ENCODE results near the gene ZNF385D. TPM values are rescaled to one million over a fixed set of nuclear protein-coding genes. Genes with fewer than 3 reads are reported as not detected.

ZNF385D gene
- total RNA-seq, 1 experiment from 2014 or later, result not detected

DNA sequence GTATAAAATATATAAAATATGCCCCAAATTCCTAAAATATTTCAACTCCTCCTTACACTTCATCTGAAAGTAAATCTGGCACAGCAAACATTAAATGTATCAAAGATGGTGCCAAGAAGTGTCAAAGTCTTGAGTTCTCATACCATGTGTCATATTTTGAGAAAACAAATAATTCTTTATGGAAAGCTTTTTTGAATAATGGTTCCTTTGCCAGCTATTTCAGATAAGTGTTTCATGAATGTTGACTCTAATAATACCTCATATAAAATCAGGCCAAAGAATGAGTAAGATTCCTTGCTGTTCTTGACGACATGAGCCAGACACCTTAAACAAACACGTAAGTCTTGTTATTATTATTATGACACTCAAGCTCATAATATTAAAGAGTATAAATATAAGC lies 30.3 kb upstream of the ZNF385D start:
- Histone ChIP-seq H3K4me1 (no peaks in the 10 kb centered on the region), H3K36me3 (ENCODE audit: control insufficient read depth, insufficient read depth, low read length) (no peaks in the 10 kb centered on the region), H3K9me3 (no peaks in the 10 kb centered on the region), H3K27me3 (replicated peaks; ENCODE audit: control insufficient read depth, insufficient read depth, low read length) (no peaks in the 10 kb centered on the region), H3K4me3 (ENCODE audit: low read depth, low read length) (no peak overlapping the region)
- TF ChIP-seq CTCF (IDR thresholded peaks at IDR 0.05; ENCODE audit: insufficient read depth in 1 of 2, low read depth in 1 of 2, low read length in 1 of 2, severe bottlenecking in 1 of 2, unreplicated experiment in 1 of 2), result no peak
- no peak overlapping the region for H3K27ac Mint-ChIP-seq (ENCODE audit: unreplicated experiment)
- no peaks in the 10 kb centered on the region for H3K27me3 Mint-ChIP-seq (ENCODE audit: insufficient read depth, unreplicated experiment)
- no peak for DNase-seq
- H3K36me3 Mint-ChIP-seq (ENCODE audit: insufficient read depth, unreplicated experiment), result no peaks in the 10 kb centered on the region
- H3K9me3 Mint-ChIP-seq (ENCODE audit: unreplicated experiment), result no peaks in the 10 kb centered on the region
- no peak overlapping the region for H3K4me3 Mint-ChIP-seq (ENCODE audit: unreplicated experiment)
- CTCF ChIA-PET, result no interaction called here
- no TSS peak for BruUV-seq (replicated peaks)
- POLR2A ChIA-PET, result no interaction called here
- intact Hi-C loops (cut with micrococcal nuclease; ENCODE audit: unreplicated experiment), result no loop called here
- H3K4me1 Mint-ChIP-seq (ENCODE audit: low read depth, unreplicated experiment), result no peaks in the 10 kb centered on the region

GRCh38 chr3:21779909-21780308 lies 28.9 kb upstream of the ZNF385D start:
- BruUV-seq (replicated peaks), result no TSS peak
- no peak for TF ChIP-seq CTCF (IDR thresholded peaks at IDR 0.05; ENCODE audit: insufficient read depth in 1 of 2, low read depth in 1 of 2, low read length in 1 of 2, severe bottlenecking in 1 of 2, unreplicated experiment in 1 of 2)
- H3K27me3 Mint-ChIP-seq (ENCODE audit: insufficient read depth, unreplicated experiment), result no peaks in the 10 kb centered on the region
- H3K9me3 Mint-ChIP-seq (ENCODE audit: unreplicated experiment), result no peaks in the 10 kb centered on the region
- ChIA-PET POLR2A (no interaction called here), CTCF (no interaction called here)
- Histone ChIP-seq H3K27me3 (replicated peaks; ENCODE audit: control insufficient read depth, insufficient read depth, low read length) (no peaks in the 10 kb centered on the region), H3K36me3 (ENCODE audit: control insufficient read depth, insufficient read depth, low read length) (no peaks in the 10 kb centered on the region), H3K4me1 (no peaks in the 10 kb centered on the region), H3K9me3 (no peaks in the 10 kb centered on the region), H3K4me3 (ENCODE audit: low read depth, low read length) (no peak overlapping the region)
- H3K4me3 Mint-ChIP-seq (ENCODE audit: unreplicated experiment), result no peak overlapping the region
- intact Hi-C loops (cut with micrococcal nuclease; ENCODE audit: unreplicated experiment), result no loop called here
- DNase-seq, result no peak
- H3K36me3 Mint-ChIP-seq (ENCODE audit: insufficient read depth, unreplicated experiment), result no peaks in the 10 kb centered on the region
- H3K4me1 Mint-ChIP-seq (ENCODE audit: low read depth, unreplicated experiment), result no peaks in the 10 kb centered on the region
- H3K27ac Mint-ChIP-seq (ENCODE audit: unreplicated experiment), result no peak overlapping the region

GRCh38 chr3:21778715-21779114 lies 27.7 kb upstream of the ZNF385D start:
- Mint-ChIP-seq H3K4me3 (ENCODE audit: unreplicated experiment) (no peak overlapping the region), H3K9me3 (ENCODE audit: unreplicated experiment) (no peaks in the 10 kb centered on the region), H3K4me1 (ENCODE audit: low read depth, unreplicated experiment) (no peaks in the 10 kb centered on the region), H3K27me3 (ENCODE audit: insufficient read depth, unreplicated experiment) (no peaks in the 10 kb centered on the region), H3K27ac (ENCODE audit: unreplicated experiment) (no peak overlapping the region), H3K36me3 (ENCODE audit: insufficient read depth, unreplicated experiment) (no peaks in the 10 kb centered on the region)
- CTCF ChIA-PET, result no interaction called here
- no peak for TF ChIP-seq CTCF (IDR thresholded peaks at IDR 0.05; ENCODE audit: insufficient read depth in 1 of 2, low read depth in 1 of 2, low read length in 1 of 2, severe bottlenecking in 1 of 2, unreplicated experiment in 1 of 2)
- Histone ChIP-seq H3K9me3 (no peaks in the 10 kb centered on the region), H3K4me1 (no peaks in the 10 kb centered on the region), H3K27me3 (replicated peaks; ENCODE audit: control insufficient read depth, insufficient read depth, low read length) (no peaks in the 10 kb centered on the region), H3K4me3 (ENCODE audit: low read depth, low read length) (no peak overlapping the region), H3K36me3 (ENCODE audit: control insufficient read depth, insufficient read depth, low read length) (no peaks in the 10 kb centered on the region)
- intact Hi-C loops (cut with micrococcal nuclease; ENCODE audit: unreplicated experiment), result no loop called here
- POLR2A ChIA-PET, result no interaction called here
- no peak for DNase-seq
- BruUV-seq (replicated peaks), result no TSS peak

Data from Caco-2 (cell line).